Left ventricle myocardium superior (tissue), 1 donor: ENCODE results near the gene CLPX. TPM values are rescaled to one million over a fixed set of nuclear protein-coding genes. Genes with fewer than 3 reads are reported as not detected.
"Not testable (repeated sequence)": the region's sequence is repeated elsewhere in the genome, so short reads cannot be mapped to it uniquely, and the experiment has no call there.

Source experiments
- ATAC-seq: fragments of 200-7000 bp; cut with Tn5 transposase; one replicate; pipeline ENCODE4 v1.9.1; 2020; ENCODE audit warnings: mild to moderate bottlenecking, moderate library complexity
- DNase-seq: peaks from one replicate; pipeline ENCODE4 v3.0.0-alpha.2; 2020
- intact Hi-C: fragments of 100-400 bp; cut with micrococcal nuclease; formaldehyde crosslinking; loops from one replicate; pipeline ENCODE4 v1.11.0; 2022
- total RNA-seq: library from RNA; stranded (reverse); fragmentation: NEBNext Ultra II Directional; extraction: Animal tissue kit (Norgen Biotek cat#: 25700); gene quantifications from one replicate; pipeline ENCODE4 v1.2.1, GENCODE V29; 2021
- donor health status: DM: no; HTN: yes; CAD: no; lungs with severe emphysema.

The CLPX gene
- total RNA-seq, 1 donor from 2014 or later: 58.3 TPM

DNA sequence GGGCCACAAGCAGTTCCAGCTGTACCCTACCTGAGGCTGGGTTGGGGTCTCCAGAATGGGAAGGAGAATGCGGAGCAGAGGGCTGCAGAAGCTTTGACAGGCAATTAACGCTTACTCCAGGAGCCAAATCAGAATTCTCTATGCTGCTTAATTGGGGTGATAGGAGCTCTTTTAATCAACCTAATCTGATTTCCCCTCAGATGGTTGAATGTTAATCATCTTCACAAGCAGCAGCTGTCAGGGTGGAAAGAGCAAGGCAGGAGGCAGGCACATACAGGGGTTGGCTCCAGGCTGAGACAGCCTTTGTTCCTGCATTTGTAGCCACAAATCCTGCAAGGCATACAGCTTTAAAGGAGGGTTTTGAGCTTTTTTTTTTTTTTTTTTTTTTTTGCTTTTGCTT lies 23.5 kb upstream of the CLPX start:
- intact Hi-C loops: no loop called here
- ATAC-seq (no peak), DNase-seq (no peak)

DNA sequence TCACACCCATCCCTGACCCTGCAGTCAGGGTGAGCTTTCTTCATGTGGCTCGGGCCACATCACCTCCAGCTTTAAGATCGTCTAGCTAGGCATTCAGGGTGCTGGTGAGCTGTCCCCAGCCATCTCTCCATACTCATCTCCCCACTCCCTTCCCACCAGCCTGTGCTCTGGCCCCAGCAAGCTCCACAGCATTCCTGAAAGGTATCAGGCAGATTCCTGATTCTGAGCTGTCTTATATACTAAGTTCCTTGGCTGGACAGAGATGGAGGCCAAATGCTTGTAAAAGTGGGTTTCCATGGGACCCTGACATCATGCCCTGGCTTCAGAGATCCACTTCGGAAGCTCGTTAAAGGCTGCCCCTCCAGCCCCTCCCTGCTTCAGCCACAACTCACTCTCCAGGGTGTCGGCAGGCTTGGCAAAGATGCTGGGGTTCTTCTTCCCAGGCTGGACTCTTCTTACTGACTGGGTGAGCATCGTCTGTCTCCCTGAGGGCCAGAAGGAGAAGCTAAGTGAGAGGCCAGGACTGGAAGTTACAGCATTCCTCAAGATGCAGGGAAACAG lies 22.2 kb upstream of the CLPX start:
- intact Hi-C loops: no loop called here
- no peak for ATAC-seq
- DNase-seq: no peak

DNA sequence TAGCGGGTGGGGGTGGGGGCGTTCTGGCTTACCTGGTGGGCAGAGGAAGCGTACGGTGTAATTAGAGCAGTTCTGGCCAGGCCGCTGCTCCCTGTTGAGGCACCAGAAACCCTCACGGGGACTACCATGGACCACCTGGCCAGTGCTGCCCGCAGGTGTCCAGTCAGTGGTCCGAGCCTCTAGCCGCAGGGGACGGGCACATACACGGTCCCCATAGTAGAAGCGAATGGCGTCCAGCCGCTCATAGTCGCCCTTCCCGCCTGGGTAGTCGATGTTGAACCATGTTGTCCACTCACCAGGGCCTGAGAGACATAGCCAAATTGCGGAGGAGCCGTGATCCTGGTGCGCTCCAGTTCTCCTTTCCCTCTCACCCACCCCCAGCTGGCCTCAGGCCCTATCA lies 21.6 kb upstream of the CLPX start:
- intact Hi-C loops: no loop called here
- no peak for ATAC-seq
- no peak for DNase-seq

DNA sequence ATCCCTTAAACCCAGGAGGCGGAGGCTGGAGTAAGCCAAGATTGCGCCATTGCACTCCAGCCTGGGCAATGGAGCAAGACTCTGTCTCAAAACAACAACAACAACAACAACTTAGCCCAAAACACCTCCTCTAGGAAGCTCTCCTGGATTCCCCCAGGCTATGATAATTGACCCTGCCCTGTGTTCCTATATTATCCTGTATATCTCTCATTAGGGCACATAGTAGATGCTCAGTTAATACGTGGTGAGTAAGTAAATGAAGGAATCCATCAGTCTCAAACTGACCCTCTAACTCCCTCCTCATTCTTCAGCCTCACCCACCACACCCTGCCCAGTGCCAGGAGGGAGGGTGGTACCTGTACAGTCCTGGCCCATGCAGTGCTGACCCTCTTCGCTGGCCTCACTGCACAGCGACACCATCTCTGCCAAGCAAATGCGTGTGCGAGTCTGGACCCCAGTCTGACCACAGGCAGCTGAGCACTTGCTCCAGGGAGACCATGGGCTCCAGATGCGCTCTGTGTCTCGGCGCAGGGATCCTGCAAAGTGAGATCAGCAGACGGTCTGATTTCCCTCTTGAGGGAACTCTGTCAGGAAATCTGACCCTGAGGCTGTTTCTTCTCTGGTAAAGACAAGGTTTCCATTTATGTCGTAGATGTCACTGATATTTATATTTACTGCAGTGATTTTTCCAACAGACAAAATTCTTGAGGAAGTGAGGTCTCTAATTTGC lies 20.0 kb upstream of the CLPX start:
- intact Hi-C loops: no loop called here
- ATAC-seq (no peak), DNase-seq (no peak)

DNA sequence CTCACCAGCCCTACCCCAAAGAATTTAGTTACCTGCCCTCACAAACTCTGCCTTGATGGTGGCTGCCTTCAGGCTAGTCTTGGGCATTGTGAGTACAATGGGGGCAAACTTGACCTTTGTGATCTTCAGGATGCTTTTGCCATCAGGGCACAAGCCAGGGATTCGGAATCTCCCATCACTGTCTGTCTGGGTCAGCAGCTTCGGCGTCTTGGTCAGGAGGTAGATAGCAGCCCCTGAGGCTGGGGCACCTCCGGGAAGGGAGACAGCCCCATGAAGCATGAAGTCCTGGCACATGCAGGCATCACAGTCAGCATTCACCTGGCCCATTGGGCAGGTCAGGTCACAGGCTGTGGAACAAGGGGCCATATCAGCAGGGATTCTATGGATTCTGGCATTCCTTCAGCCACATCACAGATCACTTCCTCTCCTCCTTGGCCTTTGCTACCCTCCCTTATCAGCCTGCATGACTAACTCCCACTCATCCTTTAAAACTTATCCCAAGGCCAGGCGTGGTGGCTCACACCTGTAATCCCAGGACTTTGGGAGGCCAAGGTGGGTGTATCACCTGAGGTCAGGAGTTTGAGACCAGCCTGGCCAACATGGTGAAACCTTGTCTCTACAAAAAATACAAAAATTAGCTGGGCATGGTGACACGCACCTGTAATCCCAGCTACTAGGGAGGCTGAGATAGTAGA lies 19.2 kb upstream of the CLPX start:
- no peak for DNase-seq
- ATAC-seq: no peak
- intact Hi-C loops: no loop called here

DNA sequence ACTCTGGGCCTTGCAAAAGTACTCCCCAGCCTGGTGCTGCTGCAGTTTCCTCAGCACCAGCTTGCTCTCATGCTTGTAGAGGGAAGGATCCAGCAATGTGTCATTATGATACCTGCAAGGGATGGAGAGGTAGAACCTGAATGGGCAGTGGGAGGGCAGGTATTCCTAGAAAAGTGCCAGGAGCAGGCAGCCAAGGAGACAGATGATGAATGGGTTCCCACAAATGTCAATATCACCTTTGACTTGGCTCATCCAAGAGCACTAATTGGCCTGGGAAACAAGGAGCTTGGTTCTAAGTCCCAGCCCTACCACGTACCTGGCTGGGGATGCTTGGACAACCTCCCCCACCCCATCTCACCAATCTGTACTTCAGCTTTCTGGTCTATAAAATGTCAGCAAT lies 16.8 kb upstream of the CLPX start:
- intact Hi-C loops: no loop called here
- DNase-seq (no peak), ATAC-seq (no peak)

DNA sequence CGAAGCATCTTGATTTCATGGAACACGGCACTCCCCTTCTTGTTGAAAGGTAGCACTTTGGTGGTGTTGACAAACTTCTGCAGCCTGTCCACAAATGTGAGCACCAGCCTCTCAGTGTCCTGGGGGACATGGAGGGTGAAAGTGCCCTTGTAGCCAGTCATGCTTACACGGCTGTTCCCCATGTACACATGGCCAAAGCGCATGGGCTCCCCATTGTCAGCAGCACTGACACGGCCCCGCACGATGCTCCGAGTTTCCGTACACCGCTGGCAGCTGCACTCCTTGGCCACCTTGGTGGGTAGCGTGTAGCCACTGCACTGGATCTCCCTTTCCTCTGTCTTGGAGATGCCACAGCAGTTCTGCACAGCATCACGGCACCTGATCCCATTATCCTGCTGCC lies 13.4 kb upstream of the CLPX start:
- intact Hi-C loops: no loop called here
- no peak for ATAC-seq
- DNase-seq: no peak

DNA sequence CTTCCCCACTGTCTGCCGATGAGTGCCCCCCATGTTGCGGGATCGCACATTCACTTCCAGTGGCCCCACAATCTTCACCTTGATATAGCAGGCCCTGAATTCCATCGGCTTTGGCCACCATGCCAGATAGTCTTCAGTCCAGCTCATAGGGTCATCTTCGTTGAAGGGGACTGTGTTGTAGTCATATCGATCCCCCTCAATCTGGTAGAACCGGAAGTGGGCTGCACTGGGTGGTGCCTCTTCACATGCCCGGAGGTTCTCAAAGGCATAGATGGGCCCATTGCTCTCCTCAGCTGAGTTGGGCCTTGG lies 12.1 kb upstream of the CLPX start:
- ATAC-seq: no peak
- no peak for DNase-seq
- intact Hi-C loops: no loop called here

DNA sequence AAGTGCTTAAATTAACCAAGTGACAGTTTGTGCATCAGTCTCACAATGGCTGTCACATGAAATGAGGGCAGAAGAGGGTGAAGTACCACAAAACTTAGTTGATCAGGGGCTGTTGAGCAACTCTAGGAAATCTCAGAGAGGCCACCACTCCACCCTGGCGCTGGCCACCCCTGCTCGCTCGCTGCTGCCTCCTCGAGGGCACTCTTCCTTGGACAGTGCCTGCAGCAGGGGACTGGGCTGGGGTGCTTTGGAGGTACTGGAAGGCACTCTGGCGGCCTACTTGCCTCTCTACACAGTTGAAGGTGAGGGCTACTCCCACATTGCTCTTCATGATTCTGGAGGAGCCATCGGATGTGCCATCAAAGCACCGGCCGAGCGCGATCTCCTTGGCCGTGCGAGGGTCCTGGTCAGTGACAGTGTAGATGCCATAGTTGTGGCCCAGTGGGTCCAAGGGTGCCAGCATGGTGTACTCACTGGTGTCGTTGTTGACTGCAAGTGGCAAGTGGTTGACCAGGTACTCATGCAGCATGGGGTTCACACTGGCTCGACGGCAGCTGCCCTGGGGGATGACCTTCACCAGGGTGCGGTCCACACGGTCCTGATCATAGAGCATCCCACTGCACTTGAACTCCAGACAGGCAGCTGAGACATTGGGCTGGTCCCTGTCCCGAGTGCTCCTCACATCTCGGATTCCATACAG lies 11.6 kb upstream of the CLPX start:
- ATAC-seq (no peak), DNase-seq (no peak)
- intact Hi-C loops: no loop called here

DNA sequence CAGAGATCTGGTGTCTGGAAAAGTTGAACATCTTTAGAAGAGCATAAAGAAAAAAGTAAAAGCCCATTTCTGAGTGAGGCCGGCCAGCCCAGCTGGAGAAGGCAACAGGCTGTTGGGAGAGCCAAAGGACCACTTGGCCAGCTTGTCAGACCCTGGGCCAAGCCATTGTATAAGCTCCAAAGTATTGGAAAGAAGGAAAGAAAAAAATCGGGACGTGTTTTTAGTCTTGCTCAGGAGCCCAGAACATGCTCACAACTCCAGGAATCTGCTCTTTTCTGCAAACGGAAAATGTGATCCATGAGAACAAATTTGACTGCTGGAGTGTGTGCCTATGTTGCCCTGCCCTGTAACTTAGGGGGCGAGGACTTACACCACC lies 10.4 kb upstream of the CLPX start:
- ATAC-seq (peak; percentile 67), DNase-seq (peak; percentile 46)
- intact Hi-C loops: no loop called here

DNA sequence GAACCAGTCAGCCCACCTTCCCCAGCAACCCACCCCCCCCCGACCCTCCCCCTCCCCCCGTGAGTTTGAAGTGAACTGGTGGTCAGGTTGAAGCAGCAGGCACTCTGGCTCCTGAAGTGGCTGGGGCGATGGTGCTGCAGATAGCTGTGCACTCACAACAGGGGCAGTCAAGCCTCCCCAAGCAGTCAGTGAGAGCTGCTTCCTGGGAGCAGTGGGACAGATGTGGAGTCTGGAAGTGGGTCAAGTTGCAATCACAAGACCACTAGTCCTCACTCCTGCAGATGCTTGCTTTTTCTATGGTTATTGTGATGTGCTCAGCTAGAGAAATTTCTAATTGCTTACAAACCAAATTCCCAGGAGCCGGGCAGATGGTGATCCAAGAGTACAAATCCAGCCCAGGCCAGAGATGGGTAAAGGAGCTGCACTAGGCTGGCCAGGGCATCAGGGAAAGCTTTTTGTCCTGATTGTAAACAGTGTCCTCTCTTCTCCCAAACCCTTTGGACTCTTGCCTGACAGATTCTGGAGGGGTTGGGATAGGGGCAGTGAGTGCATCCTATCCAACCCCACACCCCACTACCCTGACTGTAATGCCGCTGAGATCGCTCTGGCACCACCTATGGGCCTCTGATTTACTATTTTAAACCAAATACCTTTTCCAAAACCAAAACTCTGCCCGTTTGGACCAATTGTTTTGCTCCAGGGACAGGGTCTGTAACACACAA lies 9.8 kb upstream of the CLPX start:
- ATAC-seq (peak; percentile 78), DNase-seq (no peak)
- intact Hi-C loops: no loop called here

DNA sequence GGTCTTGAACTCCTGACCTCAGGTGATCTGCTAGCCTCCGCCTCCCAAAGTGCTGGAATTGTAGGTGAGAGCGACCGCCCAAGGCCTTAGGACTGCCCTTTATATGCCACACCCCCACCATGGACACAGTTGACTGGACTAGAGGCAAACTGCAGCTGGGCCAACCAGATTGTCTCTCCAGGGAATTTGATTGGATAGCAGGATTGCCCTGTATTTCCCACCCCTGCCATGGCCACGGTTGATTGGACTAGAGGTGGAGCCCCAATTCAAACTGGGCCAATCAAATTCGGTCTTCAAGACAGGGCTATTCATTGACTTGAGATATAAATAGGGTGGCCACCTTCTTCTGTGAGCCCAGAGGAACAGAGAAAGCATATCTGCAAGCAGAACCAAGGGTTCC lies 6.9 kb upstream of the CLPX start:
- DNase-seq (no peak), ATAC-seq (no peak)
- intact Hi-C loops: no loop called here

DNA sequence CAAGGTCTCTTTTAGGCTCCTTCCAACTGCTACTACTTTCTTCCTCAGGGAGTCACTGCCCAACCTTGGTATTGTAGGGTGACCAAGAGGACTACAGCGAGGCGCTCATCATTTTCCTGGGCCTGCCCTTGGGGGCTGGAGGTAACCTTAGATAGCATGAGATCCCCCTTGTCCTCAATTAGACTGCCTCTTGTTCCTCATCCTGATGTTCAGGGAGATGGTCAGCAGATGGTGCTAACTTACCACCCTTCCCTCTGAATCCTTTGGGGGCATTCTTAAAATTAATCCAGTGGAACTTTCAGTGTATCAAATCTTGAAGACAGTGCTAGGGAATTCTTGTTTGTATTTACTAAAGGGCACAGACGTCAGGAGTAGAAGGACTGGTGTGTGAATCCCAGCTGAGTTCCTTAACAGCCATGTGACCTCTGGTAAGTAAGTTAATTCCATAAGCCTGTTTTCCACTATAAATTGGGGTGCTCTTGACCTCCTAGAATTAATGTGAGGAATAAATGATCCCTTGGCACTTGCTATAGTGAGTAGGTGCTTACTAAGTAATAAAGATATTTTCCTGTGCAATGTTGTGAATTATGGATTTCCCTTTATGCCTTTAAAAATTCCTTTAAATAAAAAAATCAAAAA lies 4.1 kb upstream of the CLPX start:
- ATAC-seq (no peak), DNase-seq (no peak)
- intact Hi-C loops: loop anchor here (5.0 kb wide), 1 partner anchor 108 kb away; the partner anchor contains the start of gene RNU5A-1

DNA sequence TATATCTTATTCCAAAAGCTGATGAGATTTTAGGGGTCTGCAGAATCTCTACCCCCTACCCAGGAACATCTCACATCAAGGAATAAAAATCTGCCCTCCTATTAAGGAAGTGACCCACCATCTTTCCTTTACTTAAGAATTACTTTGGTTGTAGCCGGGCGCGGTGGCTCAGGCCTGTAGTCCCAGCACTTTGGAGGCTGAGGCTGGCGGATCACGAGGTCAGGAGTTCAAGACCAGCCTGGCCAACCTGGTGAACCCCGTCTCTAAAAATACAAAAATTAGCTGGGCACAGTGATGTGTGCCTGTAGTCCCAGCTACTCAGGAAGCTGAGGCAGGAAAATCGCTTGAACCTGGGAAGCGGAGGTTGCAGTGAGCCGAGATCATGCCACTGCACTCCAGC lies 3.3 kb upstream of the CLPX start:
- not testable (repeated sequence) for DNase-seq, ATAC-seq
- intact Hi-C loops: loop anchor here (5.0 kb wide), 1 partner anchor 109 kb away; the partner anchor contains the start of gene RNU5A-1

DNA sequence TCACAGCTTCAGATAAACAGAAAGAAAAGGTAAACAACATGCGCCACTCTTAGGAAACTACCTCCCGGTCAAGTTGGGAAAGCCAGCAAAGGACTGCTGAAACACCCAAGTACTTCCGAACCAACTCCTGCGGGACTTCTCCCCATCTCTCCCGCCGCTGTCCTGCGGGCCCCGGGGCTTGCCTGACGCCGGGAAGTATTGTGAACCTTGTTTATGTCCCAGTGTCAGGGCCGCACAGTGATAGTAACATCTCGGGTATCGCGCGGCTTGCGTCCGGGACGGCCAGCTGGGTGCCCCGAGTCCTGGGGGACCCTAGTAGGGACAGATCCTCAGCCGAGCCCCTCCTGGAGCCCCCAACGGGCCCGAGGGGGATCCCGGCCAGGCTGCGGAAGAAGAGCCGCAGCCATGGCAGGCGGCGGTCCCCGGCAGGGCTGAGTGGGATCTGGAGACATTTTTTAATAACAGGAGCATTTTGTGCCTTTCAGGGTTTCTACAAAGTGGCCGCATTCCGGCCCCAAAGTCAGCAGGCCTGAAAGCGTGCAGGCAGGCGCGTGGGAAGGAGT lies 756 bp downstream of the CLPX start:
- intact Hi-C loops: no loop called here
- ATAC-seq (peak; percentile 56), DNase-seq (peak; percentile 72)

DNA sequence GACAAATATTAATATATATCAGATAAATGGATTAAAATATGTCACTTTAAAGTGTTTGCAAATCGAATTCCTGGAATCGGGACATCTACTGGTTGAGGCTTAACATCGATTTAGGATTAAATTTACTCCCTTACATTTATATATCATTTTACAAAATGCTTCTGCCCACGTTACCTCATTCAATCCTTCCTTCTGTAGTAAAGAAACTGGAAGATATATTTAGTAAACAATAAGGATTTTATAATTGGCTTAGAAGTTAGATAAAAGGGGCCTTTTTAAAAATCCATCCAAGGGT lies 1.3 kb downstream of the CLPX start:
- intact Hi-C loops: no loop called here
- no peak for ATAC-seq

DNA sequence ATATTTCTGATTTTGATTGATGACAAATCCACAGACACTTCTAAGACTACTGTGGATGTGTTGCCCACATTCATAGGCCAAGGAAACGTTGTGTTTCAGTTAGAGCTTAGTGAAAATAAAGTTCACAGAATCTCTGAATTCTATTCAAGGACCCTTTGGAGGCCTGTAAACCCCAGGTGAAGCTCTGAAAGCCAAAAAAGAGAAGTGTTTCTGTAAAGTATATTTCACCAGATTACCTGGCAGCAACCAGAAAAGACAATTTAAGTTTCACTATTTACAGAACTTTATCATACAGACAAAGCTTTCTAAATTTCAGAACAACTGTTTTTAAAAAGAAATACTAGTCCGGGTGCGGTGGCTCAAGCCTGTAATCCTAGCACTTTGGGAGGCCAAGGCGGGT lies 2.6 kb downstream of the CLPX start:
- no peak for ATAC-seq

More for the DNA sequence above, 1.3 kb downstream of the CLPX start:
- DNase-seq: no peak

DNA sequence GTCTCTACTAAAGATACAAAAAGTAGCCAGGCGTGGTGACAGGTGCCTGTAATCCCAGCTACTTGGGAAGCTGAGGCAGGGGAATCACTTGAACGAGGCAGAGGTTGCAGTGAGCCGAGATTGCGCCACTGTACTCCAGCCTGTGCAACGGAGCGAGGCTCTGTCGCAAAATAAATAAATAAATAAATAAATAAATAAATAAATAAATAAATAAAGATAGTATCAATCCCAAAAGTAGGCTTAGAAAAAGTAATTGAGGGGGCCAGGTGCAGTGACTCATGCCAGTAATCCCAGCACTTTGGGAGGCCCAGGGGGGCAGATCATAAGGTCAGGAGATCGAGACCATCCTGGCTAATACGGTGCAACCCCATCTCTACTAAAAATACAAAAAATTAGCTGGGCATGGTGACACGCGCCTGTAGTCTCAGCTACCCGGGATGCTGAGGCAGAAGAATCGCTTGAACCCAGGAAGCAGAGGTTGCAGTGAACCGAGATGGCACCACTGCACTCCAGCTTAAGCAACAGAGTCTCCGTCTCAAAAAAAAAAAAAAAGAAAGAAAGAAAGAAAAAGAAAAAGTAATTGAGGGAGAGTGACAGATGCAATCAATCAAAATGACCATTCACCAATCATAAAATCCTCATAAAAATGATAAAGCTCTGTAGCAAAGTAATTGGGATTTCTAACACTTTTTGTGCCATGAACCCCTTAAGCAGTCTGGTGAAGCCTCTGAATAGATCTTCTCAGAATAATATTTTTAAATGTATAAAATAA lies 3.4 kb downstream of the CLPX start:
- DNase-seq, ATAC-seq, intact Hi-C loops: not testable (repeated sequence)

More for the DNA sequence above, 2.6 kb downstream of the CLPX start:
- DNase-seq: no peak
- intact Hi-C loops: no loop called here
